HG02981 (cell line): ENCODE results near the gene ZIC5.

Source experiments
- ATAC-seq: cut with Tn5 transposase; IDR thresholded peaks from one replicate; pipeline ENCODE4 v1.9.1; 2021; ENCODE audit warnings: mild to moderate bottlenecking, moderate library complexity; ENCODE audit not compliant: unreplicated experiment

Gene ZIC5

GRCh38 chr13:99987154-99988019, 15.8 kb upstream of the ZIC5 start:
- no peak for ATAC-seq

GRCh38 chr13:99986741-99987140, 15.2 kb upstream of the ZIC5 start:
- ATAC-seq: no peak

- no peak for ATAC-seq
Observed at GRCh38 chr13:99985886-99986527, 14.4 kb upstream of the ZIC5 start.

- no peak for ATAC-seq
Observed at GRCh38 chr13:99985241-99985874, 13.8 kb upstream of the ZIC5 start.

- ATAC-seq: no peak
Observed at GRCh38 chr13:99984461-99985240, 13.1 kb upstream of the ZIC5 start.

- ATAC-seq: no peak
Observed at GRCh38 chr13:99983499-99984401, 12.2 kb upstream of the ZIC5 start.

GRCh38 chr13:99982731-99983498, 11.3 kb upstream of the ZIC5 start:
- no peak for ATAC-seq

- no peak for ATAC-seq
Observed at GRCh38 chr13:99982036-99982730, 10.6 kb upstream of the ZIC5 start.

GRCh38 chr13:99981735-99982035, 10.1 kb upstream of the ZIC5 start, which contains the start of gene ZIC2:
ZIC2 (plus strand) TSS chr13:99981784; CDS start chr13:99982065, 281 bp downstream.
- ATAC-seq: no peak

GRCh38 chr13:99980824-99981734, 9.5 kb upstream of the ZIC5 start:
- no peak for ATAC-seq

- peak; percentile 52 for ATAC-seq
Observed at GRCh38 chr13:99980201-99980823, 8.7 kb upstream of the ZIC5 start.

GRCh38 chr13:99979453-99980200, 8.1 kb upstream of the ZIC5 start:
- no peak for ATAC-seq

- no peak for ATAC-seq
Observed at GRCh38 chr13:99978799-99979452, 7.4 kb upstream of the ZIC5 start.

- ATAC-seq: no peak
Observed at GRCh38 chr13:99977912-99978798, 6.6 kb upstream of the ZIC5 start.

- no peak for ATAC-seq
Observed at GRCh38 chr13:99977334-99977911, 5.9 kb upstream of the ZIC5 start.
